Caco-2 (cell line): ENCODE data around the gene GLUL. TPM values are rescaled to one million over a fixed set of nuclear protein-coding genes. Genes with fewer than 3 reads are reported as not detected.
"Not testable (repeated sequence)": the region's sequence is repeated elsewhere in the genome, so short reads cannot be mapped to it uniquely, and the experiment has no call there.

ENCODE experiments used
- BruUV-seq: library from RNA; stranded (reverse); fragments of 400-500 nt; replicated peaks from 2 replicates; lab custom pipeline; 2021; lab: Mats Ljungman, UMichigan
- CTCF ChIA-PET: fragments of 300-600 bp; sonication (Branson Sonifier 250); formaldehyde crosslinking; loops from one replicate; lab custom pipeline; 2022; ENCODE audit warnings: antibody characterized with exemption; lab: Charles Lee
- POLR2A ChIA-PET: fragments of 300-600 bp; sonication (Branson Sonifier 250); formaldehyde crosslinking; loops from one replicate; lab custom pipeline; 2022; ENCODE audit warnings: antibody characterized with exemption; lab: Charles Lee
- DNase-seq, 2 experiments: peaks; one replicate each; pipeline versions ENCODE4 v3.0.0 to v3.0.0-alpha.2; 2020 to 2022
- H3K27me3 ChIP-seq: replicated peaks from 2 replicates; pipeline ENCODE4 v1.6.0; 2011; ENCODE audit warnings: low read length; ENCODE audit not compliant: control insufficient read depth, insufficient read depth
- H3K36me3 ChIP-seq: 2 replicates; pipeline ENCODE4 v1.5.1; 2011; ENCODE audit warnings: low read length; ENCODE audit not compliant: control insufficient read depth, insufficient read depth
- H3K4me1 ChIP-seq: fragments of 250-450 bp; sonication (Bioruptor Pico); 2 replicates; pipeline ENCODE4 v1.5.1; 2020; ENCODE audit warnings: mild to moderate bottlenecking
- H3K4me3 ChIP-seq: 2 replicates; pipeline ENCODE4 v1.5.1; 2011; ENCODE audit warnings: low read depth, mild to moderate bottlenecking, control low read depth, low read length
- H3K9me3 ChIP-seq: fragments of 250-450 bp; sonication (Bioruptor Pico); 2 replicates; pipeline ENCODE4 v1.5.1; 2020; ENCODE audit warnings: mild to moderate bottlenecking, moderate library complexity
- H3K27ac Mint-ChIP-seq: one replicate; pipeline ENCODE4 v1.8.0; 2022; ENCODE audit warnings: mixed read lengths; ENCODE audit not compliant: unreplicated experiment
- H3K27me3 Mint-ChIP-seq: one replicate; pipeline ENCODE4 v1.8.0; 2022; ENCODE audit warnings: mixed read lengths; ENCODE audit not compliant: insufficient read depth, unreplicated experiment
- H3K36me3 Mint-ChIP-seq: one replicate; pipeline ENCODE4 v1.8.0; 2022; ENCODE audit warnings: mild to moderate bottlenecking, mixed read lengths; ENCODE audit not compliant: insufficient read depth, unreplicated experiment
- H3K4me1 Mint-ChIP-seq: one replicate; pipeline ENCODE4 v1.8.0; 2022; ENCODE audit warnings: low read depth, mixed read lengths; ENCODE audit not compliant: unreplicated experiment
- H3K4me3 Mint-ChIP-seq: one replicate; pipeline ENCODE4 v1.8.0; 2022; ENCODE audit warnings: mild to moderate bottlenecking, moderate library complexity, mixed read lengths; ENCODE audit not compliant: unreplicated experiment
- H3K9me3 Mint-ChIP-seq: one replicate; pipeline ENCODE4 v1.8.0; 2022; ENCODE audit warnings: mixed read lengths; ENCODE audit not compliant: unreplicated experiment
- CTCF ChIP-seq, 2 experiments: fragments of 200-600 bp in 1 of 2; IDR thresholded peaks; 1 replicate in 1 of 2; 2 replicates in 1 of 2; pipeline versions ENCODE4 v1.5.1 to v1.8.0; 2011 to 2022; ENCODE audit warnings: antibody characterized with exemption in 1 of 2, control low read depth in 1 of 2, inconsistent platforms in 1 of 2, low read depth in 1 of 2, low read length in 1 of 2, mild to moderate bottlenecking in 1 of 2, moderate library complexity in 1 of 2; ENCODE audit not compliant: insufficient read depth in 1 of 2, severe bottlenecking in 1 of 2, unreplicated experiment in 1 of 2
- intact Hi-C: fragments of 100-400 bp; cut with micrococcal nuclease; formaldehyde crosslinking; loops from one replicate; pipeline ENCODE4 v1.10.0; 2022; ENCODE audit not compliant: unreplicated experiment
- total RNA-seq: library from RNA; stranded (reverse); gene quantifications from 2 replicates; pipeline ENCODE4 v1.2.3, GENCODE V29; 2022

Gene GLUL
- total RNA-seq, 1 experiment from 2014 or later, result 394 TPM

DNA sequence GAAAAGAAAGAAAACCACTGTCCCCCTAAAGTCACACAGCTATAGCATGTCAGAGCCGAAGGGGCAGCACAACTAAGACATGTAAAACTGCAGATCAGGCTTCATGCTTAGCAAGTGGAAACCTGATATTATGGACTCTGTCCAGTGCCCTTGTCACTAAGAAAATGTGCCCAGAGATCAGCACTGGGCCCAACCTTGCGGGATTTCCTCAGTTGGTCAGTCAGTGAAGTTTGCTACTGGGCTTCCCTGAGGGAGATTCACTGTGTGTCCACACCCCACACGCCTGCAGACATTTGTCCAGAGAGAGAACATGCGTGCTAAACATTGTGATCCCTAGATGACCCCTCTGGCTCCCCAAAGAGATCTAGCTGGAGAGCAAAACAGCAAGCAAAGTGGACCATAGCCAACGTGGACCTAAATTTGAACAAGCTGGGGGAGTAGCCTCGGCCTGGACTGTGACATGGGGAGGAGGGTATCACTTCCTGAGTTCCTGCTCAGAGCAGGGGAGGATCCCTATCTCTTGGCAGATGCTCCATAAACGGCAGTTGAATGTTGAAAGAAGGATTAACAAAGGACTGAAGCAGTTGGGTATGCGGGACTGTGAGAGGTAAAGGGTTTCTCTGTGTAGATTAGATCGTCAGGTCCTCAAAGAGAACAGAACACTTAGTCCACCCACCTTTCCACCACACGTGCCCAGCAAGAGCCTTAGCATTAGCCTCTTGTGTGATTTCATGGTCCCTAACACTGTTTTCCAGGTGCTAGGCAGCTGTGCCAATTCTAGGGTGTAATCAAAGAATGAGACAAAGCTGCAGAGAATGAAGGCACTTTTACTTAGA is 53.6 kb downstream of the GLUL start:
- no TSS peak for BruUV-seq
- no peaks in the 10 kb centered on the region for H3K36me3 ChIP-seq
- intact Hi-C loops, result no loop called here
- no peak for TF ChIP-seq CTCF (IDR thresholded peaks at IDR 0.05; ENCODE audit: insufficient read depth in 1 of 2, low read depth in 1 of 2, low read length in 1 of 2, severe bottlenecking in 1 of 2, unreplicated experiment in 1 of 2)
- peaks cover 11% of the 10 kb centered on the region for H3K4me1 ChIP-seq
- no peak overlapping the region for H3K4me3 ChIP-seq
- peaks cover 14% of the 10 kb centered on the region for H3K4me1 Mint-ChIP-seq
- no peaks in the 10 kb centered on the region for H3K27me3 ChIP-seq
- no peak overlapping the region for H3K27ac Mint-ChIP-seq
- no peak for DNase-seq
- H3K36me3 Mint-ChIP-seq, result no peaks in the 10 kb centered on the region
- POLR2A ChIA-PET, result no interaction called here
- CTCF ChIA-PET, result no interaction called here
- no peaks in the 10 kb centered on the region for H3K27me3 Mint-ChIP-seq
- H3K9me3 ChIP-seq, result no peaks in the 10 kb centered on the region
- H3K4me3 Mint-ChIP-seq, result no peak overlapping the region
- H3K9me3 Mint-ChIP-seq, result no peaks in the 10 kb centered on the region

DNA sequence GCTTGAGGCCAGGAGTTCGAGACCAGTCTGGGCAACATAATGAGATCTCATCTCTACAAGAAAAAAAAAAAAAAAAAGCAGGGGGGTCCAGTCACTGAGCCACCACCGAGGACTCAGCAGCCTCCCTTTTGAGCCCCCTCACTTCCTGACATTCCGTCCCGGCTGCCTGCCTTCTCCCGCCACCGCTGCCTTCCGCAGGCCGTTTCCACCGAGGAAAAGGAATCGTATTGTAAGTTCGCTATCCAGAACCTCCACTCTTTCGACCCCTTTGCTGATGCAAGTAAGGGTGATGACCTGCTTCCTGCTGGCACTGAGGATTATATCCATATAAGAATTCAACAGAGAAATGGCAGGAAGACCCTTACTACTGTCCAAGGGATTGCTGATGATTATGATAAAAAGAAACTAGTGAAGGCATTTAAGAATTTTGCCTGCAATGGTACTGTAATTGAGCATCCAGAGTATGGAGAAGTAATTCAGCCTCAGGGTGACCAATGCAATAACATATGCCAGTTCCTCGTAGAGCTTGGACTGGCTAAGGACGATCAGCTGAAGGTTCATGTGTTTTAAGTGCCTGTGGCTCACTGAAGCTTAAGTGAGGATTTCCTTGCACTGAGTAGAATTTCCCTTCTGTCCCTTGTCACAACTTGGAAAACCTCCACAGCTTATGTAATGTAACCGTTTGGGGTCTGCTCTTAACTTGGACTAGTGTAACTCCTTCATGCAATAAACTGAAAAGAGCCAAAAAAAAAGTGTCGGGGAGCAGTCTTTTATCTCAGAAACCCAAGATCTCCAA is 55.6 kb downstream of the GLUL start:
- H3K4me3 Mint-ChIP-seq, result no peak overlapping the region
- ChIA-PET POLR2A (no interaction called here), CTCF (no interaction called here)
- H3K36me3 Mint-ChIP-seq, result no peaks in the 10 kb centered on the region
- TF ChIP-seq CTCF (IDR thresholded peaks at IDR 0.05; ENCODE audit: insufficient read depth in 1 of 2, low read depth in 1 of 2, low read length in 1 of 2, severe bottlenecking in 1 of 2, unreplicated experiment in 1 of 2), result no peak
- peaks cover 11% of the 10 kb centered on the region for H3K4me1 ChIP-seq
- H3K9me3 Mint-ChIP-seq, result no peaks in the 10 kb centered on the region
- intact Hi-C loops, result no loop called here
- BruUV-seq, result no TSS peak
- no peak overlapping the region for H3K4me3 ChIP-seq
- H3K27ac Mint-ChIP-seq, result no peak overlapping the region
- H3K36me3 ChIP-seq, result no peaks in the 10 kb centered on the region
- no peaks in the 10 kb centered on the region for H3K27me3 ChIP-seq
- peaks cover 14% of the 10 kb centered on the region for H3K4me1 Mint-ChIP-seq
- H3K27me3 Mint-ChIP-seq, result no peaks in the 10 kb centered on the region
- H3K9me3 ChIP-seq, result no peaks in the 10 kb centered on the region
- no peak for DNase-seq

GRCh38 chr1:182333071-182333571 is 58.5 kb downstream of the GLUL start:
- DNase-seq, H3K36me3 ChIP-seq, H3K27me3 Mint-ChIP-seq, H3K9me3 ChIP-seq, H3K27me3 ChIP-seq, CTCF ChIA-PET, H3K4me1 ChIP-seq, H3K4me3 ChIP-seq, H3K27ac Mint-ChIP-seq, BruUV-seq, H3K4me3 Mint-ChIP-seq, intact Hi-C loops, H3K36me3 Mint-ChIP-seq, H3K9me3 Mint-ChIP-seq, POLR2A ChIA-PET: not testable (repeated sequence)
- H3K4me1 Mint-ChIP-seq, result peaks cover 14% of the 10 kb centered on the region
